H1 (cell line): ENCODE data around the gene RIPOR2. TPM values are rescaled to one million over a fixed set of nuclear protein-coding genes. Genes with fewer than 3 reads are reported as not detected.

ENCODE experiments used
- CTCF ChIA-PET: fragments of 300-600 bp; sonication (Branson Sonifier 250); formaldehyde crosslinking; loops from one replicate; lab custom pipeline; 2021; ENCODE audit not compliant: partially characterized antibody; lab: Charles Lee
- POLR2A ChIA-PET: fragments of 300-600 bp; sonication (Branson Sonifier 250); formaldehyde crosslinking; loops from one replicate; lab custom pipeline; 2021; ENCODE audit warnings: inconsistent platforms; ENCODE audit not compliant: partially characterized antibody; lab: Charles Lee
- DNase-seq, 2 experiments: peaks; one replicate each; pipeline versions ENCODE4 v3.0.0 to v3.0.0-alpha.2; 2010 to 2022; ENCODE audit warnings: low spot score in 2 of 2, low read depth in 1 of 2, mixed read lengths in 1 of 2
- FAIRE-seq: peaks from 2 replicates; lab custom pipeline; 2011; peaks lifted over from hg19 to GRCh38; lab: Jason Lieb, UNC
- H2AFZ ChIP-seq: 2 replicates; pipeline ENCODE4 v1.8.1; 2012; ENCODE audit warnings: low read length, inconsistent platforms
- H2AK5ac ChIP-seq: 2 replicates; pipeline ENCODE4 v1.6.1; 2013; ENCODE audit warnings: low read depth, low read length
- H2BK120ac ChIP-seq: replicated peaks from 2 replicates; pipeline ENCODE3; 2013; ENCODE audit warnings: low read depth, low read length, inconsistent platforms
- H2BK12ac ChIP-seq: 2 replicates; pipeline ENCODE4 v1.6.1; 2013; ENCODE audit warnings: low read depth, low read length
- H2BK15ac ChIP-seq: 2 replicates; pipeline ENCODE4 v1.6.1; 2013; ENCODE audit warnings: low read length
- H2BK20ac ChIP-seq: 2 replicates; pipeline ENCODE4 v1.6.1; 2013; ENCODE audit warnings: low read length
- H2BK5ac ChIP-seq: 2 replicates; pipeline ENCODE4 v1.6.1; 2013; ENCODE audit warnings: low read depth, low read length
- H3K14ac ChIP-seq: 2 replicates; pipeline ENCODE4 v1.6.1; 2013; ENCODE audit warnings: inconsistent platforms; ENCODE audit not compliant: insufficient read length
- H3K18ac ChIP-seq: 2 replicates; pipeline ENCODE4 v1.6.1; 2013; ENCODE audit warnings: low read length; ENCODE audit errors: extremely low read depth
- H3K23ac ChIP-seq: 2 replicates; pipeline ENCODE4 v1.6.1; 2013; ENCODE audit warnings: inconsistent platforms; ENCODE audit not compliant: insufficient read length
- H3K23me2 ChIP-seq: 2 replicates; pipeline ENCODE4 v1.6.1; 2013; ENCODE audit warnings: low read depth, low read length
- H3K27ac ChIP-seq: 2 replicates; pipeline ENCODE4 v1.6.1; 2011; ENCODE audit warnings: low read depth, low read length, inconsistent platforms
- H3K27me3 ChIP-seq, 4 experiments: replicated peaks in 1 of 4; 1 replicate in 1 of 4; 2 replicates in 3 of 4; pipeline versions ENCODE4 v1.6.1 to v1.8.1; 2011 to 2013; ENCODE audit warnings: low read length in 3 of 4, mild to moderate bottlenecking in 3 of 4, inconsistent platforms in 2 of 4, mixed read lengths in 2 of 4, moderate library complexity in 1 of 4; ENCODE audit not compliant: control insufficient read depth in 3 of 4, insufficient read depth in 3 of 4; ENCODE audit errors: extremely low read depth in 1 of 4
- H3K36me3 ChIP-seq, 4 experiments: 2 replicates each; pipeline versions ENCODE4 v1.6.1 to v1.8.1; 2011 to 2013; ENCODE audit warnings: mild to moderate bottlenecking in 4 of 4, low read length in 3 of 4, moderate library complexity in 2 of 4, control low read depth in 1 of 4, inconsistent platforms in 1 of 4; ENCODE audit not compliant: insufficient read depth in 4 of 4, control insufficient read depth in 2 of 4
- H3K4ac ChIP-seq: replicated peaks from 2 replicates; pipeline ENCODE3; 2013; ENCODE audit warnings: low read length, low read depth, mixed read lengths, inconsistent platforms; ENCODE audit not compliant: insufficient read length
- H3K4me1 ChIP-seq, 4 experiments: replicated peaks in 1 of 4; 1 replicate in 1 of 4; 2 replicates in 3 of 4; pipeline versions ENCODE4 v1.6.1 to v1.8.1; 2011 to 2013; ENCODE audit warnings: low read length in 3 of 4, inconsistent platforms in 2 of 4, mixed read lengths in 1 of 4; ENCODE audit not compliant: insufficient read depth in 4 of 4, control insufficient read depth in 3 of 4
- H3K4me2 ChIP-seq, 2 experiments: 2 replicates each; pipeline versions ENCODE4 v1.6.1 to v1.8.1; 2011 to 2013; ENCODE audit warnings: low read depth in 2 of 2, low read length in 2 of 2, control low read depth in 1 of 2, inconsistent platforms in 1 of 2, mild to moderate bottlenecking in 1 of 2; ENCODE audit not compliant: insufficient read depth in 1 of 2
- H3K4me3 ChIP-seq, 4 experiments: fragments of 200-600, 300-600 bp in 1 of 4; sonication (generic), shearing (Covaris generic), sonication (Bioruptor Twin) in 1 of 4; 2 replicates each; pipeline versions ENCODE4 v1.5.1 to v1.8.1; 2011 to 2016; ENCODE audit warnings: low read length in 4 of 4, low read depth in 3 of 4, control low read depth in 2 of 4, inconsistent platforms in 2 of 4, mild to moderate bottlenecking in 2 of 4, mixed read lengths in 1 of 4, moderate library complexity in 1 of 4; ENCODE audit not compliant: insufficient read depth in 2 of 4; ENCODE audit errors: extremely low read depth in 1 of 4
- H3K56ac ChIP-seq: replicated peaks from 2 replicates; pipeline ENCODE3; 2013; ENCODE audit warnings: low read depth, mild to moderate bottlenecking, mixed read lengths, low read length, inconsistent platforms; ENCODE audit not compliant: insufficient read length
- H3K79me1 ChIP-seq: 2 replicates; pipeline ENCODE4 v1.6.1; 2013; ENCODE audit warnings: low read depth, low read length, control low read depth
- H3K79me2 ChIP-seq, 2 experiments: 2 replicates each; pipeline versions ENCODE4 v1.6.1 to v1.8.1; 2012 to 2013; ENCODE audit warnings: low read length in 2 of 2, mild to moderate bottlenecking in 2 of 2, inconsistent platforms in 1 of 2; ENCODE audit not compliant: insufficient read depth in 2 of 2, control insufficient read depth in 1 of 2
- H3K9ac ChIP-seq, 4 experiments: replicated peaks in 1 of 4; 1 replicate in 1 of 4; 2 replicates in 3 of 4; pipeline versions ENCODE4 v1.6.1 to v1.8.1; 2011 to 2013; ENCODE audit warnings: low read depth in 3 of 4, low read length in 3 of 4, control low read depth in 2 of 4, mild to moderate bottlenecking in 2 of 4, moderate library complexity in 2 of 4, inconsistent platforms in 1 of 4; ENCODE audit errors: extremely low read depth in 1 of 4
- H3K9me3 ChIP-seq, 2 experiments: 2 replicates each; pipeline versions ENCODE4 v1.6.1 to v1.8.1; 2012 to 2013; ENCODE audit warnings: mild to moderate bottlenecking in 2 of 2, moderate library complexity in 2 of 2, control low read depth in 1 of 2, inconsistent platforms in 1 of 2, low read depth in 1 of 2, low read length in 1 of 2, mixed read lengths in 1 of 2; ENCODE audit not compliant: insufficient read depth in 2 of 2
- H4K20me1 ChIP-seq, 2 experiments: replicated peaks in 1 of 2; 2 replicates each; pipeline versions ENCODE3 to v1.8.1; 2011 to 2013; ENCODE audit warnings: inconsistent platforms in 2 of 2, low read length in 2 of 2, mild to moderate bottlenecking in 1 of 2; ENCODE audit not compliant: insufficient read depth in 2 of 2, control insufficient read depth in 1 of 2
- H4K5ac ChIP-seq: 2 replicates; pipeline ENCODE4 v1.6.1; 2013; ENCODE audit warnings: low read length, low read depth, mixed read lengths, inconsistent platforms; ENCODE audit not compliant: insufficient read length
- H4K8ac ChIP-seq: 2 replicates; pipeline ENCODE4 v1.8.0; 2013; ENCODE audit warnings: mild to moderate bottlenecking, moderate library complexity, low read length, inconsistent platforms; ENCODE audit not compliant: insufficient read depth; ENCODE audit errors: extremely low read depth
- H4K91ac ChIP-seq: replicated peaks from 2 replicates; pipeline ENCODE3; 2013; ENCODE audit warnings: low read length, mixed read lengths, inconsistent platforms; ENCODE audit not compliant: insufficient read length
- CEBPB ChIP-seq: IDR thresholded peaks from 2 replicates; pipeline ENCODE4 v1.6.1; 2012; ENCODE audit warnings: low read depth, low read length
- CHD2 ChIP-seq: IDR thresholded peaks from 2 replicates; pipeline ENCODE4 v1.6.1; 2012; ENCODE audit warnings: low read length, improper control_type of control experiment
- E2F6 ChIP-seq: IDR thresholded peaks from 2 replicates; pipeline ENCODE4 v1.6.1; 2012; ENCODE audit warnings: inconsistent platforms
- EGR1 ChIP-seq: IDR thresholded peaks from 2 replicates; pipeline ENCODE4 v1.6.1; 2011; ENCODE audit warnings: low read depth, low read length, borderline replicate concordance
- EP300 ChIP-seq, 2 experiments: IDR thresholded peaks; 1 replicate in 1 of 2; 2 replicates in 1 of 2; pipeline ENCODE4 v1.6.1; 2011 to 2012; ENCODE audit warnings: low read depth in 2 of 2, low read length in 2 of 2, mild to moderate bottlenecking in 2 of 2, borderline replicate concordance in 1 of 2, inconsistent platforms in 1 of 2, moderate library complexity in 1 of 2
- GABPA ChIP-seq: IDR thresholded peaks from 2 replicates; pipeline ENCODE4 v1.6.1; 2011; ENCODE audit warnings: mild to moderate bottlenecking, low read length, moderate library complexity, borderline replicate concordance; ENCODE audit not compliant: insufficient read depth
- KDM1A ChIP-seq: fragments of 200-600, 300-600 bp; sonication (generic); IDR thresholded peaks from 2 replicates; pipeline ENCODE4 v1.7.1; 2016; ENCODE audit warnings: mild to moderate bottlenecking, low read length, borderline replicate concordance
- NRF1 ChIP-seq: IDR thresholded peaks from 2 replicates; pipeline ENCODE4 v1.6.1; 2011; ENCODE audit warnings: mild to moderate bottlenecking, low read depth, low read length, improper control_type of control experiment
- PHF8 ChIP-seq: fragments of 200-600 bp; sonication (generic); conservative IDR thresholded peaks from 2 replicates; pipeline ENCODE4 v1.7.1; 2012; ENCODE audit warnings: low read depth, mild to moderate bottlenecking, inconsistent platforms, low read length, moderate library complexity
- SAP30 ChIP-seq: fragments of 300-600 bp; sonication (generic); IDR thresholded peaks from 2 replicates; pipeline ENCODE4 v1.7.1; 2012; ENCODE audit warnings: low read length, moderate library complexity, mild to moderate bottlenecking, inconsistent platforms; ENCODE audit not compliant: insufficient read depth, insufficient replicate concordance
- SIRT6 ChIP-seq: IDR thresholded peaks from one replicate; pipeline ENCODE4 v1.7.1; 2012; ENCODE audit warnings: low read length, inconsistent platforms
- SRF ChIP-seq: IDR thresholded peaks from 2 replicates; pipeline ENCODE4 v1.6.1; 2011; ENCODE audit warnings: mild to moderate bottlenecking, low read depth, low read length, moderate library complexity
- SUZ12 ChIP-seq: fragments of 200-600 bp; sonication (generic); IDR thresholded peaks from 2 replicates; pipeline ENCODE4 v1.6.1; 2012; ENCODE audit warnings: mild to moderate bottlenecking, inconsistent platforms, low read length, moderate library complexity, mixed read lengths
- TCF12 ChIP-seq: IDR thresholded peaks from 2 replicates; pipeline ENCODE4 v1.6.1; 2011; ENCODE audit warnings: low read depth, mild to moderate bottlenecking, low read length
- WGBS, 2 experiments: shearing (Covaris generic) in 1 of 2; methylation state at CpG; one replicate each; pipeline versions ENCODE4 v1.1.6 to v1.1.7; 2013 to 2015; ENCODE audit warnings: low lambda C conversion rate in 2 of 2, mixed read lengths in 2 of 2, inconsistent platforms in 1 of 2, low coverage in 1 of 2, missing lambda C conversion rate in 1 of 2; ENCODE audit not compliant: insufficient replicate concordance in 2 of 2, insufficient coverage in 1 of 2, insufficient read length in 1 of 2; ENCODE audit errors: extremely low coverage in 1 of 2, missing lambda C conversion rate in 1 of 2; 5-methylcytosine and 5-hydroxymethylcytosine counted together
- polyA plus RNA-seq, 7 experiments: library from polyadenylated mRNA; depleted of rRNA in 3 of 7; stranded (reverse) in 5 of 7; unstranded in 2 of 7; fragments of >200 nt in 5 of 7; fragments of 200-250 nt in 2 of 7; gene quantifications; 1 replicate in 5 of 7; 2 replicates in 1 of 7; 4 replicates in 1 of 7; pipeline versions ENCODE4 v1.2.1 to v1.2.3, GENCODE V29; 2011 to 2013; ENCODE audit warnings: missing spikeins in 2 of 7, mixed read lengths in 2 of 7
- total RNA-seq: library from RNA; stranded (reverse); fragmentation: NEBNext Ultra II Directional; extraction: Animal tissue kit (Norgen Biotek cat#: 25700); gene quantifications from 2 replicates; pipeline ENCODE4 v1.2.1, GENCODE V29; 2021

Gene RIPOR2
- total and polyA plus RNA-seq, 2 of the 8 experiments (the other 6 are each of a cell fraction or from before 2014, with no cell fraction given): 16.7 to 45.6 TPM

- Histone ChIP-seq H3K4ac (no peak overlapping the region), H3K4me3 (no peak overlapping the region), H2AK5ac (no peak overlapping the region), H3K27ac (no peak overlapping the region), H3K4me2 (no peak overlapping the region), H3K79me1 (no peaks in the 10 kb centered on the region; the same call in 1 of the 2 replicates), H2AFZ (no peak overlapping the region), H3K14ac (no peak overlapping the region), H3K27me3 (peaks cover 0 to 16% (median 8%) of the 10 kb centered on the region in 4 experiments; a peak in 5 of 7 replicates), H4K8ac (no peak overlapping the region), H4K20me1 (peaks cover 0 to 5% of the 10 kb centered on the region in 2 experiments), H2BK15ac (no peak overlapping the region), H2BK5ac (no peak overlapping the region), H3K4me1 (peaks cover 10 to 24% (median 18%) of the 10 kb centered on the region in 4 experiments), H2BK120ac (peak overlapping the region; percentile 13), H2BK12ac (no peak overlapping the region; the same call in 1 of the 2 replicates), H3K9me3 (no peaks in the 10 kb centered on the region), H3K79me2 (peaks cover 4 to 39% of the 10 kb centered on the region in 2 experiments; a peak in 3 of 4 replicates), H3K23ac (no peak overlapping the region), H4K5ac (no peak overlapping the region), H3K18ac (no peak overlapping the region), H4K91ac (no peak overlapping the region), H3K56ac (no peak overlapping the region), H3K36me3 (no peaks in the 10 kb centered on the region), H3K9ac (no peak overlapping the region), H2BK20ac (no peak overlapping the region), H3K23me2 (peaks cover 9% of the 10 kb centered on the region; the same call in 1 of the 2 replicates)
- TF ChIP-seq PHF8 (no peak), SRF (no peak), CHD2 (no peak), EP300 (IDR thresholded peaks at IDR 0.05; ENCODE audit: borderline replicate concordance in 1 of 2, low read depth in 2 of 2, low read length in 2 of 2) (no peak), KDM1A (no peak), SUZ12 (no peak), NRF1 (no peak), SIRT6 (no peak), E2F6 (no peak), EGR1 (no peak), SAP30 (no peak), TCF12 (no peak), CEBPB (no peak), GABPA (no peak)
- 89% methylated on average over 5 of the region's 5 CpGs; no CpG with 5 or more reads in 1 of the 2 experiments for WGBS, 2 experiments
- CTCF ChIA-PET: interaction anchor here (0.6 to 12.2 kb wide), 4 partner anchors 20 to 102 kb away, joined by 3 to 138 read pairs (median 14); partner anchors contain the start of gene RIPOR2
- POLR2A ChIA-PET: no interaction called here
- DNase-seq (no peak), FAIRE-seq (no peak)
These were observed 20.1 kb downstream of the RIPOR2 start for GRCh38 chr6:24915641-24916040.
